ENCODE data around the gene TMCC2.
A peak's percentile ranks its signal among the peaks of the same experiment; 100 is the strongest.

TMCC2 gene

GRCh38 chr1:205301842-205302588 lies 74.3 kb downstream of the TMCC2 start:
- DNase-seq (ENCODE audit: low read depth in 2 of 2) = no peak

- DNase-seq (ENCODE audit: low read depth in 2 of 2) = no peak
Observed at GRCh38 chr1:205303247-205303888, 75.6 kb downstream of the TMCC2 start.

GRCh38 chr1:205304046-205304694 lies 76.4 kb downstream of the TMCC2 start:
- DNase-seq (ENCODE audit: low read depth in 2 of 2) = no peak

DNA sequence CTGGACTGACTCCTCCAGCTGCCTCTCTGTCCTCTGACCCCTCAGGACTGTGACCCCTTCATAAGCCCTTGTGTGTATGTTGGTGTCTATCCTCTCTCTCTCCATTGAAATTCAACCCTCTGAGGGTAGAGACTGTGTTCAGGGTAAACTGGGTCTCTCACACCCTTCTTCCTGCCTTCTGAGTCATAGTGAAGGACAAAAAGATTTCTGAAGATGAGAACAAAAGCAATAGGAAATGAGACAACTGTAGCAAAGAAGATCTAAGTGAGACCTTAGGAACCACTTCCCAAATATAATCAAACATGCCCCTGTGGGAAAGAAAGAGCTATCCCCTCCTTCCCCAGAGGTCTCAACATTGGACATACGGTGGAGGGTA lies 76.9 kb downstream of the TMCC2 start:
- DNase-seq (ENCODE audit: low read depth in 2 of 2) = no peak

DNA sequence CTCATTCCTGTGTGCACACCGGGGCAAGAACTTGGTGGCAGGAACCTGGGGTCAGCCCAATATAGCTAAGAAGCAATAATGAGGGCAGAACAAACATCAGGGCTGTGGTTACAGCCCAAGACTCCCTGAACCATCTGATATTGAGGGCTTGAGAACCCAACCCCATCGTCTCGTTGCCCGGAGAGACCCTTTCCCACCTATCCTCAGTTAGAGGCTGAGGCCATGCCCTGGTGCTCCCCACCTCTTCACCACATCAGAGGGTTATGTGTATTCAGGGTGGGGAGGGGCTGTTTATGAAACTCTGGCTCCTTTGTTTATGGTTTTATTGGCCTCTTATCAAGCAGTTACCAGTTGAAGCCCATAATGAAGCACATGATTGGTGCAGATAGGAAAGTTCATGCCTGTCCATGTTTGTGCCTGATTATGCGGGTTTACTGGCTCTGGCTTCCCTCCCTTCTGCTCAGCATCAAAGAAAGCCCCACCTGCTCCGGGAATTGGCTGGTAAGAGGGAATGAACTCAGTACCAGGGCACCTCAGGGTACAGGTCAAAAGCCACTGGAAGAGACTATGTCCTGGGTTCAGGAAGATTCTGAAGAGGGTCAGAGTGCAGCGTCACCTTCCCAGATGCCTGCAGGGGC lies 79.3 kb downstream of the TMCC2 start:
- DNase-seq (ENCODE audit: low read depth in 2 of 2) = no peak

DNA sequence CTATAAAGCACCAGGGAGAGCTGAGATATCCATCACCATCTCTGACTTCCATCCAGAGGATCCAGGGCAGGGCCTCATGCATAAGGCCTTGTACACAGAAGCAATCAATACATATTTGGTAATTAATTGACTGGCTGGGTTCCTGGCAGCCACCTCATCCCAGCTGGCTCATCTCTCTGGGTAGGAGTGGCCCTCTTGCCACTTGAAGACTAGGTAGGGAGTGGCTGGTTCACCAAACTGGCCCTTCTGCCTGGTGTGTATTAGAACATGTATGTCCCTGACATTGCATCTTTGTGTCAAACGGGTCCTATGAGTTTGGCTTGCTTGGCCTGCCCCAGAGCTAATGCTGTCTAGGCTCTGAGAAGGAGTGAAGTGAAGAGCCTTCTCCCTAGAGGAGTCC lies 82.0 kb downstream of the TMCC2 start:
- no peak for DNase-seq (ENCODE audit: low read depth in 2 of 2)

DNA sequence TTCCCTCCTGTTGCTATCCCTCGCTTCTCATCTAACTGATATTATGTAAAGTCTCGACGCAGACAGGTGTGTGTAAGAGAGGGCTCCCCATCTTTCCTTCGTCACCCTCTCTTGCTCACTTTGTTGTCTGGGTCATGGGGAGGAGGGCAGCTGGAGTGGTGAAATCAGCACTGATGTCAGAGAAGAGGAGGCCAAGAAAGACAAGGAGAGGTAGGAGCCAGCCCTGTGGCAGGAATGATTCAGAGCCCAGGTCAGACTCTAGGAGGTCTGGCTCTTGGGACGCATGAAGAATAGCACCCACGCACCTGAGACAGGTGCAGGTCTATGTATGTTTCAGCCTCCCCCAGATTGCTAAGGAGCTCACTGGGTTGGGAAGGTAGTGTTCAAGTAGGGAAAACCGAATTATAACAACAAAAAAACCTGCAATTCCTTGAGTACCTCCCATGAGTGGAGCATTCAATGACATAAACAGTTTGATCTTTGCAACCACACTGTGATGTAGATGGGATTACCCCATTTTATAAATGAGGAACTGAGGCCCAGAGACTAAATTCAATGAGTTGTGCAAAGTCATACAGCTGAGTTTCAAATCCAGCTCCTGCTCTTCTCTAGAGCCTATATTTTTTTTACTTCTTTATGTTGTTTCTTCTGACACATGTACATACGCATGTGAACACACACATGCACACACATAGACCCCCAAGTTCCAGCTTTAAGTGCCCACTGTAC lies 83.4 kb downstream of the TMCC2 start:
- DNase-seq (ENCODE audit: low read depth in 2 of 2) = no peak

DNA sequence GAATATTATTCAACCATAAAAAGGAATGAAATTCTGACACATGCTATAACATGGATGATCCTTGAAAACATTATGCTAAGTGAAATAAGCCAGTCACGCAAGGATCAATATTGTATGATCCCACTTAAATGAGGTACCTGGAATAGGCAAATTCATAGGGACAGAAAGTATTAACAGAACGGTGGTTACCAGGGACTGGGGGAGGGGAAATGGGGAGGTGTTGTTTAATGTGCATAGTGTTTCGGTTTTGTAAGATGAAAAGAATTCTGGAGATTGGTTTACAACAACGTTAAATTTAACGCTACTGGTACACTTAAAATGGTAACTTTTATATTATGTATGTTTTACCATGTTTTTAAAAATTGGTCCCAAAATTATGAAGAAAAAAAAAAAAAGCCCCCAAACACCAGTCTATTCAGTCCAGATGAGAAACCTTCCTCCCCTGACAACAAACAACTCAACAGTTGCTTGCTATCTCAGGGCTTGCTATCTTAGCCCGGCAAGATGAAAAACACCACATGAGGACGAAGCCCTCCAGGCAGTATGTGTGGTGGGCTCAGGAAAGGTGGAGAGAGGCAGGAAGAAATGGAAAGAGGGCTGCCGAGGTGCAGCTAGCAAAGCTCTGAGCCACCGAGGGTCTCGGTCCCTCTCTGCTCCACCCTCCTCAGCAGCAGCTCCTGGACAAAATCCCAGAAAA lies 85.3 kb downstream of the TMCC2 start:
- DNase-seq (ENCODE audit: low read depth in 2 of 2) = no peak

- DNase-seq (ENCODE audit: low read depth in 2 of 2) = no peak
Observed at GRCh38 chr1:205313563-205314308, 86.0 kb downstream of the TMCC2 start.

GRCh38 chr1:205315008-205315618 lies 87.4 kb downstream of the TMCC2 start:
- DNase-seq (ENCODE audit: low read depth in 2 of 2) = no peak

- DNase-seq (ENCODE audit: low read depth in 2 of 2) = no peak
Observed at GRCh38 chr1:205316161-205316566, 88.4 kb downstream of the TMCC2 start.

- no peak for DNase-seq (ENCODE audit: low read depth in 2 of 2)
Observed at GRCh38 chr1:205317311-205317917, 89.7 kb downstream of the TMCC2 start.

DNA sequence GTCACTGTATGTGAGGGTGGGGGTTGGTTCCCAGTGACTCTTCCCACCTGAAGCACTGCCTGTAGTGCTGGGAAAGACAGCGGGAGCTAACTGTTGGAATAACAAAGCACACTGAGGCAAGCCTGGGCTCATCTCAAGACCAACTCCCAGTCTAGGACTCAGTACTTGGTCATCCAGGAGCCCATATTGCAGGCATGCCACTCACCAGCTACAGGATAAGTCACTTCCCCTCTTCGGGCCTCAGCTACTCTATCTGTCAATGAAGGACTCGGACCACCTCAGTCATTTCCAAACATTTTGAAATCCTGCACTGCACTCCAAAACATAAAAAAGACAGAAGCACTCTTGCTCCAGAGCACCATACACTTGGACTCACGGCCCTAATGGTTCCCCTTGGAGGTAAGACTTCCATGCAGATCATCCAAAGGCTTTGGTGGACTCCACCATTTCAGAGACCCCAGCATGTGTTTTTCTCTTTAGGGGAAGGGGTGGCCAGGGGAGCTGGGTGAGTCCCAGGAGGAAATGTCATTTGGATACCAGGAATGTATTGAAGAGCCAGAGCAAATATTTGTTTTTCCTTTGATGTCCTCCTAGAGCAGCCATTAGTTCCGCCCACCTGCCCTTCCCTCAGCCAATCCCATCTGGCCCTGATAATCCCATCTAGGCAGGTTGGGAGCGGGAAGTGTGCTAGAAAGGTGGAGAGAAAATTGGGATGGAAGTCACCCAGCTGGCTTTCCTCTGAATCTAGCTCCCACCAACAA lies 90.7 kb downstream of the TMCC2 start:
- no peak for DNase-seq (ENCODE audit: low read depth in 2 of 2)

DNA sequence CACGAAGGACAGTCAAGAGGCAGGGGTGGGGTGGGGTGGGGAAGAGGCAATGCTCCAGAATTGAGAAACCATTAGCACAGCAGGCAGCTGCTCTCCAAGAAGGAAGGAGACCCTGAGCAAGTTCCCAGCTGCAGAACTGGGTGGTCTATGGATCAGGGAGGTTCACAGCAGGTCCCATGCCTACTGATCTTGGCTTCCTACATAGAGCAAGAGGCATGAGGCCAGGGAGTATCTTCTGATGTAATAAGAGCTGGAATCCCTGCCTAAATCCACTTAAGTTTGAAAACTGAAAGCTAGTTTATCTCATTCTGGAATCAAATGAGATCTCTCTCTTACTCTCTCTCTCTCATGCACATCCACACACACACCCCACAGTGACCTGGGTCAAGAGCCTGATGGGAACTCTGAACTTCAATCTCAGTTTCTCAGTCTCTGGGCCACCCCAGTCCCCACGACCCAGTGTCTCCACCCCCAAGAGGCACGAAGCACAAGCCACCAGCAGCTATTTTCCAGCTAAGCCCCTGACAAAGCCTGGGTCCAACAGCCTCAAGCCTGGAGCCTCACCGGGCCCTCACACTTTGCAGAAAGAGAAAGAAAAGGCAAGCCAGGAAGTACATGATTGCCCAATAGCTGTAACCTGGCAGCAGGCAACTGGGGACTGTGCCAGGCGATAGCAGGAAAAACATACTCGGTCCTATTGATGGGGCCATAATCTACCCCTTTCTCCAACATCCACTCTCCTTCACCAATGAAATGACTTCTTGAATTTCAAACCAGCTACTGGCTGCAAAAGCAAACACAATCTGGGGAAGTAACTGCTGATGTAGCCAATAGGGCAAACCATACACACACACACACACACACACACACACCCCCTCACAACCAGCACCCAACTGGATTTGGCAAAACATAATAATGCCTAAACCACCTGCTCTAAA lies 91.6 kb downstream of the TMCC2 start:
- no peak for DNase-seq (ENCODE audit: low read depth in 2 of 2)

DNA sequence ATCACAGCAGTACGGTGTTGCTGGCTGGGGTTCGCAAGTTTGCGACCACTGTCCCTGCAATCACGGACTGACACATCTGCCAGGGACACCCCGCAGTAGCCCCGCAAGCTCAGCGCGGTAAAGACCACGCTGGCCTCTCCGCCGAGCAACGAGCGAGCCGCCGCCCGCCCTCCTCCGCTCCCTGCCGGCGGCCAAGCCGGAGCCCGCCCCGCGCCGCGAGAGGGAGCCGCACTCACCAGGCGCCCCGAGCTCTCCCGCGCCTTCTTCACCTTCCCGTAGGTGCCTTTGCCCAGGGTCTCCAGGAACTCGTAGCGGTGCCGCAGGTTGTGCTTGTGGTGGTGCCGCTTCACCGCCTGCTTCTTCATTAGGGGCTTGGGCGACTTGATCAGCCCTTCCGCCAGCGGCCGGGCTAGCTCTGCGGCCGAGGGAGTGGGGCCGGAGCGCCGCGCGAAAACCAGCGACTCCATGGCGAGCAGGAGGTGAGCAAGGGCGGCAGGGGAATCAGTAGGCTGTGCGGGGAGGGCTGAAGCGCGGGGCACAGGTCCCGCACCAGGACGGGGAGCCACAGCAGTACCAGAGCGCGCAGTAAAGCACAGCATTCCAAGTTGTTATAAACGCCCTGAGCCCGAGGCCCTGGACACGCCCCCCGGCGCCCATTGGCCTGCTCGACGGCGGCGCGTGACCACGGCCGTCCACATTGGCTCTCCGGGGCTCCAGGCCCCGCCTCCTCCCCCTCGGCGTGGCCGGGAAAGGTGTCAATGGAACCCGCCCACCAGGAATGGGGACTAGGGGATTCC lies 93.6 kb downstream of the TMCC2 start, which contains the start of gene NUAK2:
NUAK2 (minus strand) TSS at position 584 of the 797 bp plus-strand sequence; CDS start at position 467, 117 bp downstream.
- peak; percentile 73 to 83 for DNase-seq (ENCODE audit: low read depth in 2 of 2)

DNA sequence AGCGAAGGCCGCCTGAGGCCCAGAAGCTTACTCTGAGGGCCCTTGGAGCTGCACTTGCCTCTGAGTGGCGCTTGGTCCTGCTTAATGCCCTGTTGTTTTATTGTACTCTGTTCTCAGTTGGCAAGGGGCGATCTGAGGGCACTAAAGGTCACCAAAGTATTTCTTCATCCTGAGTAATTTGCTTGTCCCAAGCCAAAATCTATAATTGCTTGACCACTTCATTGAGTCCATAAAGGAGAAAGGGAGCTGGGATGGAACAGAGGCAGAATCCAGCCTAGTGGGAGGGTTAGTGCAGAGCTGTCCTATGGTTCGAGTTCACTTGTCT lies 94.2 kb downstream of the TMCC2 start:
- no peak for DNase-seq (ENCODE audit: low read depth in 2 of 2)

Data from stimulated activated CD4-positive, alpha-beta T cell treated with anti-CD3 and anti-CD28 coated beads, Interleukin-4, amount 100 ng/mL, for 48 hours (primary cell).